MM.1S (cell line): ENCODE results near the gene NTM.

Experiments used
- DNase-seq: peaks from one replicate; pipeline ENCODE4 v3.0.0-alpha.2; 2015
- H2AFZ ChIP-seq: fragments of 300-600 bp; sonication (generic); 2 replicates; pipeline ENCODE4 v1.6.0; 2016; ENCODE audit warnings: antibody characterized with exemption, low read length
- H3F3A ChIP-seq: fragments of 300-600 bp; sonication (generic); 2 replicates; pipeline ENCODE4 v1.6.1; 2016; ENCODE audit warnings: mild to moderate bottlenecking, antibody characterized with exemption, low read length, moderate library complexity, mixed read lengths; ENCODE audit not compliant: insufficient read depth
- H3K27ac ChIP-seq: fragments of 300-600 bp; sonication (generic); 2 replicates; pipeline ENCODE4 v1.5.1; 2016; ENCODE audit warnings: mild to moderate bottlenecking, low read length
- H3K27me3 ChIP-seq: fragments of 300-600 bp; sonication (generic); replicated peaks from 2 replicates; pipeline ENCODE4 v1.6.0; 2016; ENCODE audit warnings: low read length; ENCODE audit not compliant: insufficient read depth
- H3K36me3 ChIP-seq: fragments of 300-600 bp; sonication (generic); replicated peaks from 2 replicates; pipeline ENCODE4 v1.6.1; 2016; ENCODE audit warnings: mild to moderate bottlenecking, low read length, mixed read lengths; ENCODE audit not compliant: insufficient read depth
- H3K4me1 ChIP-seq: fragments of 300-600 bp; sonication (generic); 2 replicates; pipeline ENCODE4 v1.6.1; 2016; ENCODE audit warnings: low read length, mixed read lengths
- H3K4me2 ChIP-seq: fragments of 300-600 bp; sonication (generic); 2 replicates; pipeline ENCODE4 v1.6.0; 2016; ENCODE audit warnings: low read depth, low read length
- H3K4me3 ChIP-seq: fragments of 300-600 bp; sonication (generic); 2 replicates; pipeline ENCODE4 v1.5.1; 2016; ENCODE audit warnings: low read length, mixed read lengths
- H3K79me2 ChIP-seq: fragments of 300-600 bp; sonication (generic); 2 replicates; pipeline ENCODE4 v1.6.1; 2016; ENCODE audit warnings: mixed run types, low read length, mixed read lengths
- H3K9ac ChIP-seq: fragments of 300-600 bp; sonication (generic); 2 replicates; pipeline ENCODE4 v1.6.1; 2016; ENCODE audit warnings: low read length, mixed read lengths
- H3K9me2 ChIP-seq: fragments of 300-600 bp; sonication (generic); replicated peaks from 2 replicates; pipeline ENCODE4 v1.6.1; 2016; ENCODE audit warnings: mild to moderate bottlenecking, low read length, mixed read lengths; ENCODE audit not compliant: insufficient read depth
- H3K9me3 ChIP-seq: fragments of 300-600 bp; sonication (generic); replicated peaks from 2 replicates; pipeline ENCODE4 v1.6.1; 2016; ENCODE audit warnings: mild to moderate bottlenecking, low read length, mixed read lengths; ENCODE audit not compliant: insufficient read depth
- H4K20me1 ChIP-seq: fragments of 300-600 bp; sonication (generic); 2 replicates; pipeline ENCODE4 v1.6.1; 2016; ENCODE audit warnings: mild to moderate bottlenecking, low read length, moderate library complexity, mixed read lengths; ENCODE audit not compliant: insufficient read depth
- EZH2 ChIP-seq: fragments of 300-600 bp; sonication (generic); optimal IDR thresholded peaks from 2 replicates; pipeline ENCODE3; 2017; ENCODE audit warnings: low read depth, mild to moderate bottlenecking, antibody characterized with exemption, low read length, mixed read lengths
- EZH2phosphoT487 ChIP-seq: fragments of 300-600 bp; sonication (generic); IDR thresholded peaks from 2 replicates; pipeline ENCODE4 v1.6.1; 2018; ENCODE audit warnings: antibody characterized with exemption, low read length
- TF ChIP-seq, protein P1 (sequence below): fragments of 300-600 bp; sonication (generic); IDR thresholded peaks from 2 replicates; pipeline ENCODE4 v1.5.1; 2016; ENCODE audit warnings: antibody characterized with exemption, low read length, mixed read lengths

NTM gene

GRCh38 chr11:132049205-132049604 lies 678.8 kb downstream of the NTM start:
- H3K9ac ChIP-seq = no peak overlapping the region

GRCh38 chr11:132050049-132050448 lies 679.6 kb downstream of the NTM start:
- Histone ChIP-seq H3K36me3 (no peaks in the 10 kb centered on the region), H2AFZ (no peak overlapping the region), H3K27ac (no peak overlapping the region), H3K9ac (no peak overlapping the region), H4K20me1 (no peaks in the 10 kb centered on the region), H3K27me3 (no peaks in the 10 kb centered on the region), H3K9me3 (no peaks in the 10 kb centered on the region), H3K4me2 (no peak overlapping the region), H3K4me3 (no peak overlapping the region), H3K4me1 (no peaks in the 10 kb centered on the region), H3F3A (no peaks in the 10 kb centered on the region), H3K9me2 (no peaks in the 10 kb centered on the region), H3K79me2 (no peaks in the 10 kb centered on the region)
- no peak for DNase-seq
- TF ChIP-seq EZH2 (no peak), EZH2phosphoT487 (no peak)
- TF ChIP-seq, protein P1, sequence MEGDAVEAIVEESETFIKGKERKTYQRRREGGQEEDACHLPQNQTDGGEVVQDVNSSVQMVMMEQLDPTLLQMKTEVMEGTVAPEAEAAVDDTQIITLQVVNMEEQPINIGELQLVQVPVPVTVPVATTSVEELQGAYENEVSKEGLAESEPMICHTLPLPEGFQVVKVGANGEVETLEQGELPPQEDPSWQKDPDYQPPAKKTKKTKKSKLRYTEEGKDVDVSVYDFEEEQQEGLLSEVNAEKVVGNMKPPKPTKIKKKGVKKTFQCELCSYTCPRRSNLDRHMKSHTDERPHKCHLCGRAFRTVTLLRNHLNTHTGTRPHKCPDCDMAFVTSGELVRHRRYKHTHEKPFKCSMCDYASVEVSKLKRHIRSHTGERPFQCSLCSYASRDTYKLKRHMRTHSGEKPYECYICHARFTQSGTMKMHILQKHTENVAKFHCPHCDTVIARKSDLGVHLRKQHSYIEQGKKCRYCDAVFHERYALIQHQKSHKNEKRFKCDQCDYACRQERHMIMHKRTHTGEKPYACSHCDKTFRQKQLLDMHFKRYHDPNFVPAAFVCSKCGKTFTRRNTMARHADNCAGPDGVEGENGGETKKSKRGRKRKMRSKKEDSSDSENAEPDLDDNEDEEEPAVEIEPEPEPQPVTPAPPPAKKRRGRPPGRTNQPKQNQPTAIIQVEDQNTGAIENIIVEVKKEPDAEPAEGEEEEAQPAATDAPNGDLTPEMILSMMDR = no peak

More at GRCh38 chr11:132049205-132049604, 678.8 kb downstream of the NTM start:
- no peaks in the 10 kb centered on the region for H3K79me2 ChIP-seq
- DNase-seq = no peak
- H4K20me1 ChIP-seq = no peaks in the 10 kb centered on the region
- no peaks in the 10 kb centered on the region for H3K4me1 ChIP-seq
- no peaks in the 10 kb centered on the region for H3K9me3 ChIP-seq
- H2AFZ ChIP-seq = no peak overlapping the region
- no peak for TF ChIP-seq EZH2phosphoT487
- no peak for TF ChIP-seq EZH2
- TF ChIP-seq, protein P1 = no peak
- H3F3A ChIP-seq = no peaks in the 10 kb centered on the region
- no peaks in the 10 kb centered on the region for H3K27me3 ChIP-seq
- H3K36me3 ChIP-seq = no peaks in the 10 kb centered on the region
- no peak overlapping the region for H3K4me2 ChIP-seq
- no peaks in the 10 kb centered on the region for H3K9me2 ChIP-seq
- H3K27ac ChIP-seq = no peak overlapping the region
- H3K4me3 ChIP-seq = no peak overlapping the region

GRCh38 chr11:132050577-132051165 lies 680.3 kb downstream of the NTM start:
- TF ChIP-seq EZH2 = no peak
- TF ChIP-seq, protein P1 = no peak
- TF ChIP-seq EZH2phosphoT487 = no peak
- Histone ChIP-seq H3K79me2 (no peaks in the 10 kb centered on the region), H3K9ac (no peak overlapping the region), H2AFZ (no peak overlapping the region), H3F3A (no peaks in the 10 kb centered on the region), H3K9me3 (no peaks in the 10 kb centered on the region), H3K4me3 (no peak overlapping the region), H3K36me3 (no peaks in the 10 kb centered on the region), H3K27me3 (no peaks in the 10 kb centered on the region), H3K4me1 (no peaks in the 10 kb centered on the region), H3K27ac (no peak overlapping the region), H3K4me2 (no peak overlapping the region), H3K9me2 (no peaks in the 10 kb centered on the region), H4K20me1 (no peaks in the 10 kb centered on the region)
- no peak for DNase-seq
